ENCODE data around the gene PIK3R3. TPM values are rescaled to one million over a fixed set of nuclear protein-coding genes. Genes with fewer than 3 reads are reported as not detected.

The PIK3R3 gene
- total and polyA plus RNA-seq, 4 donors, result 1.5 to 49.8 (median 17.1) TPM

- Histone ChIP-seq H3K27me3 (ENCODE audit: control insufficient read depth in 1 of 2, insufficient read depth in 2 of 2, low read length in 1 of 2) (no peaks in the 10 kb centered on the region), H3K4me1 (ENCODE audit: control insufficient read depth in 1 of 2, insufficient read depth in 2 of 2, low read length in 2 of 2) (peaks cover 2 to 6% of the 10 kb centered on the region in 2 donors), H3K9me3 (ENCODE audit: control insufficient read depth, low read length) (no peaks in the 10 kb centered on the region), H3K4me3 (ENCODE audit: low read length in 2 of 2) (no peak overlapping the region), H3K36me3 (ENCODE audit: control insufficient read depth in 1 of 2, insufficient read depth in 2 of 2, low read length in 1 of 2) (no peaks in the 10 kb centered on the region), H3K27ac (ENCODE audit: low read depth in 1 of 2, low read length in 2 of 2) (peak overlapping the region in 1 of 2 donors; percentile 46)
- DNase-seq (no peak), ATAC-seq (ENCODE audit: low FRiP score) (no peak)
- intact Hi-C loops (cut with DNase I), result loop anchor here in 1 of 2 donors (5.0 kb wide), 1 partner anchor 44 kb away; no protein-coding TSS in a partner anchor
- 24 to 33% methylated on average over 3 of the region's 3 CpGs for WGBS, 2 donors
Measured at GRCh38 chr1:46137916-46138315, 5.5 kb upstream of the PIK3R3 start.

- H3K36me3 ChIP-seq (ENCODE audit: control insufficient read depth in 1 of 2, insufficient read depth in 2 of 2, low read length in 1 of 2), result no peaks in the 10 kb centered on the region
- H3K27ac ChIP-seq (ENCODE audit: low read depth in 1 of 2, low read length in 2 of 2), result no peak overlapping the region
- intact Hi-C loops (cut with DNase I), result loop anchor here in 1 of 2 donors (5.0 kb wide), 1 partner anchor 46 kb away; no protein-coding TSS in a partner anchor
- H3K4me1 ChIP-seq (ENCODE audit: control insufficient read depth in 1 of 2, insufficient read depth in 2 of 2, low read length in 2 of 2), result peaks cover 2 to 6% of the 10 kb centered on the region in 2 donors
- H3K9me3 ChIP-seq (ENCODE audit: control insufficient read depth, low read length), result no peaks in the 10 kb centered on the region
- DNase-seq (no peak), ATAC-seq (ENCODE audit: low FRiP score) (no peak)
- no peaks in the 10 kb centered on the region for H3K27me3 ChIP-seq (ENCODE audit: control insufficient read depth in 1 of 2, insufficient read depth in 2 of 2, low read length in 1 of 2)
- no peak overlapping the region for H3K4me3 ChIP-seq (ENCODE audit: low read length in 2 of 2)
Measured at GRCh38 chr1:46136711-46137110, 4.3 kb upstream of the PIK3R3 start.

GRCh38 chr1:46134660-46135331 lies 2.4 kb upstream of the PIK3R3 start:
- H3K27me3 ChIP-seq (ENCODE audit: control insufficient read depth in 1 of 2, insufficient read depth in 2 of 2, low read length in 1 of 2), result no peaks in the 10 kb centered on the region
- WGBS, 2 donors, result 11 to 15% methylated on average over 3 of the region's 3 CpGs
- peak overlapping the region; percentile 51 to 82 for H3K27ac ChIP-seq (ENCODE audit: low read depth in 1 of 2, low read length in 2 of 2)
- no peaks in the 10 kb centered on the region for H3K36me3 ChIP-seq (ENCODE audit: control insufficient read depth in 1 of 2, insufficient read depth in 2 of 2, low read length in 1 of 2)
- peaks cover 2 to 6% of the 10 kb centered on the region in 2 donors for H3K4me1 ChIP-seq (ENCODE audit: control insufficient read depth in 1 of 2, insufficient read depth in 2 of 2, low read length in 2 of 2)
- DNase-seq (no peak), ATAC-seq (ENCODE audit: low FRiP score) (no peak)
- no peaks in the 10 kb centered on the region for H3K9me3 ChIP-seq (ENCODE audit: control insufficient read depth, low read length)
- no peak overlapping the region for H3K4me3 ChIP-seq (ENCODE audit: low read length in 2 of 2)
- intact Hi-C loops (cut with DNase I), result loop anchor here in 1 of 2 donors (5.0 kb wide), 1 partner anchor 48 kb away; no protein-coding TSS in a partner anchor

GRCh38 chr1:46133781-46134350 lies 1.4 kb upstream of the PIK3R3 start:
- WGBS, 2 donors, result 56 to 59% methylated on average over 3 of the region's 3 CpGs
- Histone ChIP-seq H3K36me3 (ENCODE audit: control insufficient read depth in 1 of 2, insufficient read depth in 2 of 2, low read length in 1 of 2) (no peaks in the 10 kb centered on the region), H3K4me1 (ENCODE audit: control insufficient read depth in 1 of 2, insufficient read depth in 2 of 2, low read length in 2 of 2) (peaks cover 2 to 6% of the 10 kb centered on the region in 2 donors), H3K27me3 (ENCODE audit: control insufficient read depth in 1 of 2, insufficient read depth in 2 of 2, low read length in 1 of 2) (no peaks in the 10 kb centered on the region), H3K27ac (ENCODE audit: low read depth in 1 of 2, low read length in 2 of 2) (peak overlapping the region; percentile 45 to 94), H3K4me3 (ENCODE audit: low read length in 2 of 2) (peak overlapping the region in 1 of 2 donors; percentile 43), H3K9me3 (ENCODE audit: control insufficient read depth, low read length) (no peaks in the 10 kb centered on the region)
- DNase-seq, result no peak
- ATAC-seq (ENCODE audit: low FRiP score), result no peak
- intact Hi-C loops (cut with DNase I), result no loop called here

DNA sequence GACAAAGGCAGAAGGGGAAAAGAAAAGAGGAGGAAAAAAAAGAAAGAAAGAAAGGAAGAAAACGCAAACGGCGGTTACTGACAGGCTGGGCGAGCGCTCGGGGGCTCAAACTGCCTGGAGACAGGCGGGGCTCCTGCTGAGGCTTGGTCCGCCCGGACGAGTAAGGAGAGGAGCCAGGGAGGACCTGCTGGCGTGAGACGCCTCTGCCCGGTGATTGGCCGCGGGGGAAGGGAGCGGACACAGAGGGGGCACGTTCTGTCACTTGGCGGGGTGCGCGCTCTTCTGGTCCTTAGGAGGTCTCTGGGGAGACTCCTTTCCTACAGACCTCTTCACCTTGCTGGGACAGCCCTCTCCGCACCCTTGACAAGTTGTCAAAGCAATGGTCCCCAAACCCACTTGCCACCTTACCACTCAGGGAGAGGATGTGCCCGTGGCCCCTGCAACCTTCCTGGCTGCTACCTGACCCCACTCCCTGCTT lies 791 bp upstream of the PIK3R3 start:
- 1% methylated on average over 22 of the region's 22 CpGs for WGBS, 2 donors
- peak; percentile 53 for ATAC-seq (ENCODE audit: low FRiP score)
- intact Hi-C loops (cut with DNase I), result no loop called here
- no peaks in the 10 kb centered on the region for H3K36me3 ChIP-seq (ENCODE audit: control insufficient read depth in 1 of 2, insufficient read depth in 2 of 2, low read length in 1 of 2)
- H3K27me3 ChIP-seq (ENCODE audit: control insufficient read depth in 1 of 2, insufficient read depth in 2 of 2, low read length in 1 of 2), result no peaks in the 10 kb centered on the region
- H3K9me3 ChIP-seq (ENCODE audit: control insufficient read depth, low read length), result no peaks in the 10 kb centered on the region
- no peak for DNase-seq
- peak overlapping the region; percentile 43 to 44 for H3K4me3 ChIP-seq (ENCODE audit: low read length in 2 of 2)
- peaks cover 2 to 6% of the 10 kb centered on the region in 2 donors for H3K4me1 ChIP-seq (ENCODE audit: control insufficient read depth in 1 of 2, insufficient read depth in 2 of 2, low read length in 2 of 2)
- H3K27ac ChIP-seq (ENCODE audit: low read depth in 1 of 2, low read length in 2 of 2), result peak overlapping the region; percentile 45 to 94

DNA sequence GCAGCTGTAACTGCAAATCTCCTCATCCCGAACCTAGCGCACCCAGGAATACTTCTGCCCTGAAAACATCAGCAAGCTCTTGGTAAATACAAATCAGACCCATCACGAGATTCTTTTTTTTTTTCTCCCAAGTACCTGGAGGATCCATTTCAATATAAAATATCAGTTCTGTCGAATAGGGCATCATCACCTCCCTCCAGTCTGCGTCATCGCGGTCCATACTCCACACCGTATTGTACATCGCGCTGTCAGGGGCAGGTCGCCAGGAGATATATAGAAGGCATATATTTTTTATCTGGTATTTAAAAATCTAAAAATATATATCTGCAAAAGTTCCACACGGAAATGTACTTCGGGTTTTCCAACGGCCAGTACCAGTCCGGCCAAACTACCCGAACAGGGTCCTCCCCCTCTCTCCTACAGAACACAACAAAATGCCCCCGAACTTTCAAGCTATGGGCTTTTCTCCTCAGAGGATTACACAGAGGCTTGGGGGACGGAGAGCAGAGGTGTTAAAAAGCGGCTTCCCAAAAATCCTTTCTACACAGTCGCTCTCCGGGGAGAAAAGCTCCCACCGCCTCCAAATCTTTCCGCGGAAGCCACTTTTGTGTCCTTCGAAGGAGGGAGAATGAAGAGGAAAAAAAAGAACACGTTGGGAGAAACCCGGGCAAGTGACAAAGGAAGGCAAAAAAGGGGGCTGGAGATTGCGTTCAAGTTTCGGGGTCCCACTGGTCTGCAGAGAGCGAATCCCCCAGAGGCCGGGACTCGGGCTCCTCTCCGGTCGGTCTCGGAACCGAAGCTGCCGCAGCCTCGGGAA lies 509 bp downstream of the PIK3R3 start:
- Histone ChIP-seq H3K36me3 (ENCODE audit: control insufficient read depth in 1 of 2, insufficient read depth in 2 of 2, low read length in 1 of 2) (no peaks in the 10 kb centered on the region), H3K9me3 (ENCODE audit: control insufficient read depth, low read length) (no peaks in the 10 kb centered on the region), H3K27me3 (ENCODE audit: control insufficient read depth in 1 of 2, insufficient read depth in 2 of 2, low read length in 1 of 2) (no peaks in the 10 kb centered on the region), H3K4me3 (ENCODE audit: low read length in 2 of 2) (peak overlapping the region; percentile 73 to 96), H3K27ac (ENCODE audit: low read depth in 1 of 2, low read length in 2 of 2) (peak overlapping the region; percentile 62 to 72), H3K4me1 (ENCODE audit: control insufficient read depth in 1 of 2, insufficient read depth in 2 of 2, low read length in 2 of 2) (peaks cover 2 to 3% of the 10 kb centered on the region in 2 donors)
- DNase-seq (peak in 1 of 2 donors; percentile 50), ATAC-seq (ENCODE audit: low FRiP score) (no peak)
- 0% methylated on average over 38 of the region's 38 CpGs for WGBS, 2 donors
- intact Hi-C loops (cut with DNase I), result loop anchor here in 1 of 2 donors (1.0 kb wide), 1 partner anchor 47 kb away; no protein-coding TSS in a partner anchor

DNA sequence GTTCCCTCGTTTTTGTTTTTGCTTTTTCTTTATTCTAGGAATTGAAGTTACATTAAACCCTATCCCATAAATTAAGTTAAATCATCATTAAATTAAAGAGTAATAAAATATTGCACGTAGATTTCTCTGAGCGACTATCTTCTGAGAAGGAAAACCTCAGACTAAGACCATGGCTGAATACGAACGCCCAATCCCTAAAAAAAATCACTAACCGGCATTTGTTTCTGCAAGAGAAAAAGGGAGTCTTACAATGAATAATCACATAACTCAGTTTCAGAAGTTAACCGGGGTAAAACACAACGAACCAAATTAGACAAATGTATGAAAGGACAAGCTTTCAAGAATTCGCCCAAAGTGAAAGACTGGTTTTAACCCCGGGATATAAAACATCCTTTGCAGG lies 1.3 kb downstream of the PIK3R3 start:
- no peaks in the 10 kb centered on the region for H3K9me3 ChIP-seq (ENCODE audit: control insufficient read depth, low read length)
- peaks cover 2 to 3% of the 10 kb centered on the region in 2 donors for H3K4me1 ChIP-seq (ENCODE audit: control insufficient read depth in 1 of 2, insufficient read depth in 2 of 2, low read length in 2 of 2)
- H3K36me3 ChIP-seq (ENCODE audit: control insufficient read depth in 1 of 2, insufficient read depth in 2 of 2, low read length in 1 of 2), result no peaks in the 10 kb centered on the region
- peak overlapping the region; percentile 73 to 96 for H3K4me3 ChIP-seq (ENCODE audit: low read length in 2 of 2)
- WGBS, 2 donors, result 0 to 1% methylated on average over 10 of the region's 10 CpGs
- H3K27me3 ChIP-seq (ENCODE audit: control insufficient read depth in 1 of 2, insufficient read depth in 2 of 2, low read length in 1 of 2), result no peaks in the 10 kb centered on the region
- ATAC-seq (ENCODE audit: low FRiP score) (no peak), DNase-seq (no peak)
- peak overlapping the region in 1 of 2 donors; percentile 30 for H3K27ac ChIP-seq (ENCODE audit: low read depth in 1 of 2, low read length in 2 of 2)
- intact Hi-C loops (cut with DNase I), result no loop called here

GRCh38 chr1:46130606-46131005 lies 1.8 kb downstream of the PIK3R3 start:
- H3K4me1 ChIP-seq (ENCODE audit: control insufficient read depth in 1 of 2, insufficient read depth in 2 of 2, low read length in 2 of 2), result peaks cover 2 to 3% of the 10 kb centered on the region in 2 donors
- H3K36me3 ChIP-seq (ENCODE audit: control insufficient read depth in 1 of 2, insufficient read depth in 2 of 2, low read length in 1 of 2), result no peaks in the 10 kb centered on the region
- no peaks in the 10 kb centered on the region for H3K27me3 ChIP-seq (ENCODE audit: control insufficient read depth in 1 of 2, insufficient read depth in 2 of 2, low read length in 1 of 2)
- WGBS, 2 donors, result 1 to 2% methylated on average over 5 of the region's 5 CpGs
- no peak for DNase-seq
- no peak overlapping the region for H3K27ac ChIP-seq (ENCODE audit: low read depth in 1 of 2, low read length in 2 of 2)
- no peaks in the 10 kb centered on the region for H3K9me3 ChIP-seq (ENCODE audit: control insufficient read depth, low read length)
- H3K4me3 ChIP-seq (ENCODE audit: low read length in 2 of 2), result peak overlapping the region; percentile 58 to 73
- ATAC-seq (ENCODE audit: low FRiP score), result no peak
- intact Hi-C loops (cut with DNase I), result no loop called here

All from aorta (tissue), 5 donors.